SKM-1 treated with dmso at 0.1 percent for 144 hours (cell line): ENCODE results near the gene GINS2.

Experiments
- DNase-seq: peaks from one replicate; lab custom pipeline; 2025; ENCODE audit not compliant: unreplicated experiment; lab: John Stamatoyannopoulos, UW

GINS2 gene

GRCh38 chr16:85628265-85628556, 60.5 kb downstream of the GINS2 start:
- no peak for DNase-seq

GRCh38 chr16:85627526-85628264, 61.1 kb downstream of the GINS2 start:
- no peak for DNase-seq

GRCh38 chr16:85627089-85627488, 61.7 kb downstream of the GINS2 start:
- no peak for DNase-seq
